Keratinocyte (primary cell): ENCODE results near the gene VPS26C. TPM values are rescaled to one million over a fixed set of nuclear protein-coding genes. Genes with fewer than 3 reads are reported as not detected.

Experiments
- DNase-seq: peaks from one replicate; pipeline ENCODE4 v3.0.0-alpha.2; 2011; ENCODE audit warnings: low read depth, missing footprints, low spot score
- FAIRE-seq: peaks from 2 replicates; lab custom pipeline; 2011; peaks lifted over from hg19 to GRCh38; lab: Jason Lieb, UNC
- H2AFZ ChIP-seq: 2 replicates; pipeline ENCODE4 v1.6.0; 2012; ENCODE audit warnings: low read length, control low read depth, inconsistent platforms; ENCODE audit not compliant: control insufficient read depth
- H3K27ac ChIP-seq: 2 replicates; pipeline ENCODE4 v1.5.1; 2011; ENCODE audit warnings: low read length; ENCODE audit not compliant: control insufficient read depth, insufficient read depth
- H3K27me3 ChIP-seq: 3 replicates; pipeline ENCODE4 v1.6.0; 2011; ENCODE audit warnings: low read length; ENCODE audit not compliant: control insufficient read depth, insufficient read depth; ENCODE audit errors: extremely low read depth
- H3K36me3 ChIP-seq, 2 experiments: 2 replicates in 1 of 2; 3 replicates in 1 of 2; pipeline ENCODE4 v1.5.1; 2011; ENCODE audit warnings: low read length in 2 of 2, mild to moderate bottlenecking in 1 of 2; ENCODE audit not compliant: control insufficient read depth in 2 of 2, insufficient read depth in 2 of 2; ENCODE audit errors: extremely low read depth in 1 of 2
- H3K4me1 ChIP-seq: 3 replicates; pipeline ENCODE4 v1.5.1; 2011; ENCODE audit warnings: low read length; ENCODE audit not compliant: control insufficient read depth, insufficient read depth; ENCODE audit errors: extremely low read depth
- H3K4me2 ChIP-seq: 3 replicates; pipeline ENCODE4 v1.6.0; 2011; ENCODE audit warnings: low read depth, low read length; ENCODE audit not compliant: control insufficient read depth, insufficient read depth; ENCODE audit errors: extremely low read depth
- H3K4me3 ChIP-seq, 3 experiments: fragments of 200-600 bp in 1 of 3; sonication (generic) in 1 of 3; 2 replicates in 2 of 3; 3 replicates in 1 of 3; pipeline ENCODE4 v1.5.1; 2011 to 2016; ENCODE audit warnings: low read length in 3 of 3, mild to moderate bottlenecking in 3 of 3, control low read depth in 2 of 3, inconsistent platforms in 1 of 3, low read depth in 1 of 3, mixed read lengths in 1 of 3, mixed run types in 1 of 3, moderate library complexity in 1 of 3; ENCODE audit not compliant: control insufficient read depth in 2 of 3, insufficient read depth in 2 of 3; ENCODE audit errors: extremely low read depth in 1 of 3
- H3K79me2 ChIP-seq: 2 replicates; pipeline ENCODE4 v1.6.0; 2012; ENCODE audit warnings: low read length; ENCODE audit not compliant: control insufficient read depth, insufficient read depth
- H3K9ac ChIP-seq: 3 replicates; pipeline ENCODE4 v1.6.0; 2011; ENCODE audit warnings: low read length; ENCODE audit not compliant: control insufficient read depth, insufficient read depth; ENCODE audit errors: extremely low read depth
- H3K9me1 ChIP-seq: 3 replicates; pipeline ENCODE4 v1.6.0; 2011; ENCODE audit warnings: low read length; ENCODE audit not compliant: control insufficient read depth, insufficient read depth; ENCODE audit errors: extremely low read depth
- H3K9me3 ChIP-seq: 2 replicates; pipeline ENCODE4 v1.5.1; 2012; ENCODE audit warnings: low read depth, low read length; ENCODE audit not compliant: control insufficient read depth
- H4K20me1 ChIP-seq: 3 replicates; pipeline ENCODE4 v1.6.0; 2011; ENCODE audit warnings: low read length; ENCODE audit not compliant: control insufficient read depth, insufficient read depth; ENCODE audit errors: extremely low read depth
- EZH2 ChIP-seq: IDR thresholded peaks from one replicate; pipeline ENCODE4 v1.6.1; 2012; ENCODE audit warnings: inconsistent platforms, mild to moderate bottlenecking, low read length, moderate library complexity
- dilution Hi-C: fragments of 300-500 bp; cut with MboI; formaldehyde crosslinking; loops from one replicate; pipeline ENCODE4 v1.7.0; 2020; ENCODE audit warnings: low sequenced_read_pairs; ENCODE audit not compliant: extremely low pct_ligation_motif_present
- polyA plus RNA-seq, 5 experiments: library from polyadenylated mRNA; depleted of rRNA in 3 of 5; stranded (reverse) in 3 of 5; stranded (forward) in 1 of 5; unstranded in 1 of 5; fragments of >200 nt; gene quantifications; 1 replicate in 1 of 5; 2 replicates in 3 of 5; 3 replicates in 1 of 5; pipeline versions ENCODE4 v1.2.1 to v1.2.3, GENCODE V29; 2011 to 2012; ENCODE audit warnings: missing spikeins in 2 of 5, low read depth in 1 of 5, low replicate concordance in 1 of 5
- TF ChIP-seq, protein P1 (sequence below), 3 experiments: IDR thresholded peaks in 1 of 3; conservative IDR thresholded peaks in 1 of 3; optimal IDR thresholded peaks in 1 of 3; 2 replicates in 2 of 3; 3 replicates in 1 of 3; pipeline versions ENCODE3 to v1.5.1; 2011; ENCODE audit warnings: low read length in 3 of 3, mild to moderate bottlenecking in 3 of 3, moderate library complexity in 2 of 3, control low read depth in 1 of 3, inconsistent platforms in 1 of 3; ENCODE audit not compliant: insufficient read depth in 2 of 3; ENCODE audit errors: extremely low read depth in 1 of 3

VPS26C gene
- polyA plus RNA-seq, 1 donor (not counting 4 experiments of a cell fraction or from before 2014, with no cell fraction given): 41.3 TPM

DNA sequence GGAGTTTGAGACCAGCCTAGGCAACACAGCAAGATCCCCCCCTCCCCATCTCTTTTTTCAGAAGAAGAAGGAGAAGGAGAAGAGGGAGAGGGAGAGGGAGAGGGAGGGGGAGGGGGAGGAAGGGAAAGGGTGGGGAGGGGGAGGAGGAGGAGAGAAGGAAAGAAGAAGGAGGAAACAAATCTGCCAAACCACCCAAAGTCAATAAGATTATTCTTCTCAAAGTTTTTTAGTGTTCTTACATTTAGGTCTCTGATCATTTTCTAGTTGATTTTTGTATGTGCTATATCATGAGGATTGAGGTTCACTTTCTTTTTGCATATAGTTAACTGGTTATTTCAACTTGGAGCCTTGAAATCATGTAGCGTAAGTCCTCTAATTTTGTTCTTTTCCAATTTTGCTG, 56.3 kb downstream of the VPS26C start:
- TF ChIP-seq, protein P1, sequence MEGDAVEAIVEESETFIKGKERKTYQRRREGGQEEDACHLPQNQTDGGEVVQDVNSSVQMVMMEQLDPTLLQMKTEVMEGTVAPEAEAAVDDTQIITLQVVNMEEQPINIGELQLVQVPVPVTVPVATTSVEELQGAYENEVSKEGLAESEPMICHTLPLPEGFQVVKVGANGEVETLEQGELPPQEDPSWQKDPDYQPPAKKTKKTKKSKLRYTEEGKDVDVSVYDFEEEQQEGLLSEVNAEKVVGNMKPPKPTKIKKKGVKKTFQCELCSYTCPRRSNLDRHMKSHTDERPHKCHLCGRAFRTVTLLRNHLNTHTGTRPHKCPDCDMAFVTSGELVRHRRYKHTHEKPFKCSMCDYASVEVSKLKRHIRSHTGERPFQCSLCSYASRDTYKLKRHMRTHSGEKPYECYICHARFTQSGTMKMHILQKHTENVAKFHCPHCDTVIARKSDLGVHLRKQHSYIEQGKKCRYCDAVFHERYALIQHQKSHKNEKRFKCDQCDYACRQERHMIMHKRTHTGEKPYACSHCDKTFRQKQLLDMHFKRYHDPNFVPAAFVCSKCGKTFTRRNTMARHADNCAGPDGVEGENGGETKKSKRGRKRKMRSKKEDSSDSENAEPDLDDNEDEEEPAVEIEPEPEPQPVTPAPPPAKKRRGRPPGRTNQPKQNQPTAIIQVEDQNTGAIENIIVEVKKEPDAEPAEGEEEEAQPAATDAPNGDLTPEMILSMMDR (optimal IDR thresholded peaks at IDR 0.05 in 1 of 3, IDR thresholded peaks at IDR 0.05 in 1 of 3, conservative IDR thresholded peaks at IDR 0.05 in 1 of 3; ENCODE audit: extremely low read depth in 1 of 3, insufficient read depth in 2 of 3, low read length in 3 of 3): no peak
- TF ChIP-seq EZH2: no peak
- Histone ChIP-seq H3K9ac (no peak overlapping the region), H3K79me2 (no peaks in the 10 kb centered on the region), H3K27me3 (no peaks in the 10 kb centered on the region), H3K27ac (no peak overlapping the region), H3K4me3 (no peak overlapping the region), H3K4me2 (no peak overlapping the region), H3K36me3 (no peaks in the 10 kb centered on the region), H3K9me3 (no peaks in the 10 kb centered on the region), H2AFZ (no peak overlapping the region), H3K4me1 (peaks cover 7% of the 10 kb centered on the region), H4K20me1 (no peaks in the 10 kb centered on the region), H3K9me1 (no peaks in the 10 kb centered on the region)
- FAIRE-seq (no peak), DNase-seq (no peak)
- dilution Hi-C loops: no loop called here

DNA sequence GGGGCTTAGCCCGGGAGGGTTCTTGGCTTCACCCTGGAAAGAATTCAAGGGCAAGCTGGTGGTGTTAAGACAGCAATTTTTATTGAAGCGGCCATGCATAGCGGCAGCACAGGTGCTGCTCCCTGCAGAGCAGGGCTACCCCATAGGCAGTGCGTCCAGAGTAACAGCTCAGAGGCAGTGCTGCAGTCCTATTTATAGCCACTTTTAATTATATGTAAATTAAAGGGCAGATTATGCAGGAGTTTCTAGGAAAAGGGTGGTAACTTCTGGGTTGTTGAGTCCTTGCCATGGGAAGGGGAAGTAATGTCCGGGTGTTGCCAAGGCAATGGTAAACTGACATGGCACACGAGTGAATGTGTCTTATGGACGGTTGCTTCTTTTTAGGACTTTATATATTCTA, 57.0 kb downstream of the VPS26C start:
- Histone ChIP-seq H3K9me1 (no peaks in the 10 kb centered on the region), H4K20me1 (no peaks in the 10 kb centered on the region), H3K27ac (no peak overlapping the region), H2AFZ (no peak overlapping the region), H3K36me3 (no peaks in the 10 kb centered on the region), H3K9me3 (no peaks in the 10 kb centered on the region), H3K79me2 (no peaks in the 10 kb centered on the region), H3K9ac (no peak overlapping the region), H3K4me2 (no peak overlapping the region), H3K27me3 (no peaks in the 10 kb centered on the region), H3K4me1 (peaks cover 7% of the 10 kb centered on the region), H3K4me3 (no peak overlapping the region)
- FAIRE-seq (no peak), DNase-seq (no peak)
- TF ChIP-seq EZH2: no peak
- TF ChIP-seq, protein P1 (optimal IDR thresholded peaks at IDR 0.05 in 1 of 3, IDR thresholded peaks at IDR 0.05 in 1 of 3, conservative IDR thresholded peaks at IDR 0.05 in 1 of 3; ENCODE audit: extremely low read depth in 1 of 3, insufficient read depth in 2 of 3, low read length in 3 of 3): no peak
- dilution Hi-C loops: no loop called here
